ENCODE results near the gene CMTM5.
"Not testable (repeated sequence)": the region's sequence is repeated elsewhere in the genome, so short reads cannot be mapped to it uniquely, and the experiment has no call there.

CMTM5 gene

DNA sequence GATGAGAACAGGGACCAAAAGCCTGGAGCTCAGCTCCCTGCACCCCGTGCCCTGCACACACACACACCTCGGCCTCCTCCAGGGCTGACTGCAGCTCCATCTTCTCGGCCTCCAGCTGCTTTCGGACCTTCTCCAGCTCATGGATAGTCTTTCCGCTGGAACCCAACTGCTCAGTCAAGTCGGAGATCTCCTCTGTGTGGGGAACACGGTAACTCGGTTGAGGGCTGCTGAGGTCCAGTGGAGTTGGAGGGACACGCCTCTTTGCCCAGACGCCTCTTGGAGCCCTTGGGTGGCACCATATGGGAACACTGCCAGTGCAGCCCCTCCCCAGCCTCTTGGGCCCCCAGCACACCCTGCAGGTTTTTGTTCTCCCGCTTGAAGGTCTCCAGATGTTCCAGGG, 40.0 kb downstream of the CMTM5 start:
- no peak for DNase-seq

DNA sequence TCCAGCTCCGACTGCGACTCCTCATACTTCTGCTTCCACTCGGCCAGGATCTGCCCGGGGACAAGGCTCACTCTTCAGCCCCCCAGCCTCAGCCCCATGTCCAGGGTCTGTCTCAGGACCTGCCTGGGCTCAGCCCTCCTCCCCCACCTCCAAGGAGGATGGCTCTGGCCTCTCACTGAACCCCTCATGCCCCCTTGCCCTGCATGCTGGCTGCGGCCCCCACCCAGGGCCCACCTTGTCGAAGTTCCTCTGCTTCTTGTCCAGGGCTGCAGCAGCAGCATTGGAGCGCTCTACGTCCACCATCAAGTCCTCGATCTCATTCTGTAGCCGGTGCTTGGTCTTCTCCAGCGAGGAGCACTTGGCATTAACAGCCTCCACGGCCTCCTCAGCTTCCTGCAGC, 40.4 kb downstream of the CMTM5 start:
- DNase-seq, result not testable (repeated sequence)

DNA sequence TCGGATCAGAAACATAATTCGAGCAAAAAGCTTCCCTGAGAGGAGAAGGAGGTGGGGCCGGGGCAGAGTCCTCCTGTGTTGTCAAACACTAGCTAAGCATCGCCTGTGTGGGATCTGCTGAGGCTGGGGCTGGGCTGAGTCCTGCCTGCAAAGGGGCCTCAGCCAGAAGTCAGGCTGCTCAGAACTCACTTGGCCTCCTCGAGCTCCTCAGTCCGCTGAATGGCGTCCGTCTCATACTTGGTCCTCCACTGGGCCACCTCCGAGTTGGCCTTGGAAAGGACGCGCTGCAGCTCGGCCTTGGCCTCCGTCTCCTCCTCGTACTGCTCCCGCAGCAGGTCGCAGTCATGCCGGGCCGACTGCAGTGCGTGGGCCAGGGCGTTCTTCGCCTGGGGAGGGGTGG, 41.2 kb downstream of the CMTM5 start:
- DNase-seq, result no peak

DNA sequence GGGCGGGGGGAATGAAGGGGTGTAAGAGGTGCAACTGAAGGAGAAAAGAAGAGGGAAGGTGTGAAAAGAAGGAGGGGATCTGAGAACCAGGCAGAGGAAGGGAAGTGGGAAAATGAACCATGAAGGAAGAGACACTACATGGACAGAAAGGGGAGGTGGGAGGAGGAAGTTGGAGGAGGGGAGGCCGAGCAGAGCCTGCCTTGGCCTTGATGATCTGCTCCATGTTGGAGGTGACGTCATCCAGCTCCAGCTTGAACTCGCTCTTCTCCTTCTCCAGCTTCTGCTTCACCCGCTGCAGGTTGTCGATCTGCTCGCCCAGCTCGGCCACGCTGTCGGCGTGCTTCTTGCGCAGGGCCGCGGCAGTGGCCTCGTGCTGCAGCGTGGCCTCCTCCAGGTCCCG, 42.8 kb downstream of the CMTM5 start:
- not testable (repeated sequence) for DNase-seq

DNA sequence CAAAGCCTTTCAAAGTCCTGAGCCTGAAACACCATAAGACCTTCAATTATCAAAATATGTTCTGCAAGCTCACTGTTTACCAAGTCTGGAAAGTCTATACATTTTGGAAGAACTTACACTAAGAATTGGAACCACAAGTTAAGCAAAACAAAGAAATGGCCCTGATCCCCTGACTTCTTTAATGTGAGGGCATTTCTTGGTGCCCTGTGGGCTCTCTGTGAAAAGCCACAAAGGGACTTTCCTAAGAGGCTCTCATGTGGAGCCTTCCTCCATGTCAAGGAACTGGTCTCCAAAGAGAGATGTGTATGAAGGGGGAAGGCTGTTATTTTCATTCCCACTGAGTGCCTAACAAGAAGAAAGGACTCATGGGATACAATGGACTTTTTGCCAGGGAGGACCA, 44.7 kb downstream of the CMTM5 start:
- DNase-seq, result no peak

DNA sequence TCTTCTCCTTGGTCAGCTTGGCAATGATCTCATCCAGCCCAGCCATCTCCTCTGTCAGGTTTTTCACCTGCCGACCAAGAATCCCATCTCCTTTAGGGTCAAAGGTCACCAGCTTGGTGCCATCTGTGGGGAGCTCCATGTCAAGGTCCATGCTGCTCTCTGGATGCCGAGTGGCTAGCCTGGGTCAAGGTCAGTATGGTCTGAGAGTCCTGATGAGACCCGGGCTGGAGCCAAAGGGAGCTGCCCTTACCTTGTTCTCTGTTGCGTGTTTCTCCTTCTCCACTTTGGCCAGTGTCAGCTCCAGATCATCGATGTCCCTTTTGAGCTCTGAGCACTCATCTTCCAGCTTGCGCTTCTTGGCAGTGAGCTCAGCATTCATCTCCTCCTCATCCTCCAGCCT, 46.8 kb downstream of the CMTM5 start:
- DNase-seq, result no peak

DNA sequence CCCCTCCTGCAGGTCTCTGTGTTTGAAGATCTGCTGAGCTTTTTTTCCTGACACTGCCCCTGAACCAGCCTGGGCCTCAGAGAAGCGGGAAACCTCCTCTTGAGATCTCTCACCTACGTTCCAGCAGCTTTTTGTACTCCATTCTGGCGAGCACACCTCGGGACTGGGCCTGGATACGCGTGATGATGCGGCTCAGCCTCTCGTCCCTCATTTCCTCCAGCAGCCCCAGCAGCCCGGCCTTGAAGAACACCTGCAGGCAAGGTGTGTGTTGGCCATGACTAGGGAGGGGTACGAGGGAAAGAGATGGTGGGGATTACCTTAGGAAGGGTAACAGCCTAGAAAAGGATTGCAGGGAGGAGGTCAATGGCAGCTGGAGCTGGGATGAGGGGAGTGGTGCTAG, 48.3 kb downstream of the CMTM5 start:
- no peak for DNase-seq

DNA sequence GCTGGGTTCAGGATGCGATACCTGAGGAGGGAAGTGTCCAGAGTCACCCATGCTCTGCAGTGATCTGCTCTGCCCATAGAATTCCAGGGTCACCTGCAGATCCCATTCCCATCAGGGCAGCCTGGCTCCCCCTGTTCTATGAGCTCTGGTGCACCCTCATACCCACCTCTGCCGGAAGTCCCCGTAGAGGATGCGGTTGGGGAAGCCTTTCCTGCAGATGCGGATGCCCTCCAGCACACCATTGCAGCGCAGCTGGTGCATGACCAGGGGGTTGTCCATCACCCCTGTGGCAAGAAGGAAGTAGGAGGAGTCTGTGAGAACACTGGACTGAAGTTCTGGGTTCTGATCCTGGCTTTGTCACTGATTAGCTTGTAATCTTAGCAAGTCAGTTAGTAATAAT, 49.0 kb downstream of the CMTM5 start:
- DNase-seq, result not testable (repeated sequence)

DNA sequence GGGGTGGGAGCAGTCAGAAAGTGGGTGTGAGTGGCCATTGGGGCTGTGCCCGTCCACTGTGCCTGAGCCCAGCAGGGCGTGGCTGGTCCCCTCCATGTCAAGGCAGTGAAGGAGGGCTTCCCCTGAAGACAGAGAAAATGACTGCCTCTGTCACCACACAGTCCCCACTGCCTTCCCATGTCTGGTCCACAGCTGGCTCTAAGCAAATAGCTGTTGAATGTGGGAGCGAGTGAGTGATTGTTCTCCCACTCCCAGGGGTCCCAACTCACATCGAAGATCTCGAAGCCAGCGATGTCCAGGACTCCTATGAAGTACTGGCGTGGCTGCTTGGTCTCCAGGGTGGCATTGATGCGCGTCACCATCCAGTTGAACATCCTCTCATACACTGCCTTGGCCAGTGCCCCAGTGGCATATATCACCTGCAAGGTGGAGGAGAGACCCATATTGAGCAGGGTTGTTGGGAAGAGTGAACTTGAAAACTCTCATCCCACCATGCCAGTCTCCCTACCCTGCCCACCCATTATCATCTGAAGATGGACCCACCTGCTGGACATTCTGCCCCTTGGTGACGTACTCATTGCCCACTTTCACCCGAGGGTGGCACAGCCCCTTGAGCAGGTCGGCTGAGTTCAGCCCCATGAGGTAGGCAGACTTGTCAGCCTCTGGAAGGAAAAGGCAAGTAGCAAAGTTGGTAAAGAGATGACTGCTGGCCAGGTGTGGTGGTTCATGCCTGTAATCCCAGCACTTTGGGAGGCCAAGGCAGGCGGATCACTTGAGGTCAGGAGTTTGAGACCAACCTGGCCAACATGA, 52.0 kb downstream of the CMTM5 start:
- DNase-seq, result no peak
